Esophagus mucosa (tissue), 1 donor: Measurements from ENCODE around the gene ZXDC. TPM values are rescaled to one million over a fixed set of nuclear protein-coding genes. Genes with fewer than 3 reads are reported as not detected.

Source experiments
- ATAC-seq: fragments of 200-7000 bp; cut with Tn5 transposase; one replicate; pipeline ENCODE4 v1.9.1; 2020
- total RNA-seq: library from RNA; stranded (reverse); gene quantifications from one replicate; pipeline ENCODE4 v1.2.4, GENCODE V29; 2023
- donor health status: DM: yes; HTN: yes; CAD: no.

The ZXDC gene
- total RNA-seq, 1 donor from 2014 or later = 19.1 TPM

GRCh38 chr3:126433496-126434263, 42.0 kb downstream of the ZXDC start:
- peak; percentile 33 for ATAC-seq

GRCh38 chr3:126433105-126433430, 42.6 kb downstream of the ZXDC start:
- ATAC-seq = peak; percentile 8

GRCh38 chr3:126432361-126433104, 43.2 kb downstream of the ZXDC start:
- peak; percentile 7 for ATAC-seq

GRCh38 chr3:126431103-126431534, 44.6 kb downstream of the ZXDC start:
- no peak for ATAC-seq

- no peak for ATAC-seq
Measured at GRCh38 chr3:126424751-126425150, 50.9 kb downstream of the ZXDC start.

- no peak for ATAC-seq
Measured at GRCh38 chr3:126424039-126424717, 51.5 kb downstream of the ZXDC start.

- ATAC-seq = no peak
Measured at GRCh38 chr3:126423191-126424038, 52.3 kb downstream of the ZXDC start.

- ATAC-seq = no peak
Measured at GRCh38 chr3:126422571-126423091, 53.1 kb downstream of the ZXDC start.

- ATAC-seq = no peak
Measured at GRCh38 chr3:126422121-126422520, 53.6 kb downstream of the ZXDC start.

GRCh38 chr3:126421573-126422119, 54.0 kb downstream of the ZXDC start:
- ATAC-seq = no peak

- ATAC-seq = no peak
Measured at GRCh38 chr3:126419886-126420786, 55.6 kb downstream of the ZXDC start.

- ATAC-seq = no peak
Measured at GRCh38 chr3:126419151-126419703, 56.5 kb downstream of the ZXDC start.

- no peak for ATAC-seq
Measured at GRCh38 chr3:126418661-126419131, 57.0 kb downstream of the ZXDC start.

GRCh38 chr3:126417981-126418530, 57.6 kb downstream of the ZXDC start:
- ATAC-seq = no peak

- ATAC-seq = no peak
Measured at GRCh38 chr3:126417515-126417914, 58.2 kb downstream of the ZXDC start.

GRCh38 chr3:126416943-126417342, 58.7 kb downstream of the ZXDC start:
- no peak for ATAC-seq

GRCh38 chr3:126415661-126416591, 59.8 kb downstream of the ZXDC start:
- no peak for ATAC-seq

GRCh38 chr3:126414961-126415660, 60.6 kb downstream of the ZXDC start:
- ATAC-seq = no peak
